Effector memory CD4-positive, alpha-beta T cell (primary cell): Measurements from ENCODE around the gene SRRM1.
"Not testable (repeated sequence)": the region's sequence is repeated elsewhere in the genome, so short reads cannot be mapped to it uniquely, and the experiment has no call there.

Experiments
- DNase-seq, 3 donors: peaks; one replicate each; pipeline ENCODE4 v3.0.0-alpha.2; 2020
- H3K27ac ChIP-seq: 2 replicates; pipeline ENCODE4 v1.7.0; 2013; ENCODE audit warnings: mild to moderate bottlenecking, low read length, moderate library complexity; ENCODE audit not compliant: insufficient read depth, poor library complexity, severe bottlenecking
- H3K27me3 ChIP-seq: replicated peaks from 2 replicates; pipeline ENCODE4 v1.7.0; 2013; ENCODE audit warnings: mild to moderate bottlenecking, low read length; ENCODE audit not compliant: insufficient read depth, control insufficient read depth, poor library complexity, severe bottlenecking
- H3K36me3 ChIP-seq: 2 replicates; pipeline ENCODE4 v1.7.0; 2013; ENCODE audit warnings: mild to moderate bottlenecking, low read length, moderate library complexity; ENCODE audit not compliant: control insufficient read depth, insufficient read depth
- H3K4me1 ChIP-seq: 2 replicates; pipeline ENCODE4 v1.7.0; 2013; ENCODE audit warnings: low read length, mild to moderate bottlenecking; ENCODE audit not compliant: control insufficient read depth, insufficient read depth, poor library complexity, severe bottlenecking
- H3K4me3 ChIP-seq: 2 replicates; pipeline ENCODE4 v1.7.0; 2013; ENCODE audit warnings: low read length, low read depth, mild to moderate bottlenecking; ENCODE audit not compliant: insufficient read depth, poor library complexity, severe bottlenecking
- H3K9me3 ChIP-seq: 2 replicates; pipeline ENCODE4 v1.7.0; 2013; ENCODE audit warnings: mild to moderate bottlenecking, low read length, moderate library complexity; ENCODE audit not compliant: control insufficient read depth

Gene SRRM1

GRCh38 chr1:24691051-24691450 is 47.9 kb downstream of the SRRM1 start:
- Histone ChIP-seq H3K27me3 (no peaks in the 10 kb centered on the region), H3K27ac (no peak overlapping the region), H3K4me1 (peaks cover 4% of the 10 kb centered on the region), H3K9me3 (no peaks in the 10 kb centered on the region), H3K36me3 (no peaks in the 10 kb centered on the region), H3K4me3 (no peak overlapping the region)
- no peak for DNase-seq

- Histone ChIP-seq H3K27me3 (no peaks in the 10 kb centered on the region), H3K36me3 (no peaks in the 10 kb centered on the region), H3K9me3 (no peaks in the 10 kb centered on the region), H3K27ac (no peak overlapping the region), H3K4me1 (peaks cover 4% of the 10 kb centered on the region), H3K4me3 (no peak overlapping the region)
- DNase-seq = no peak
Measured at GRCh38 chr1:24692351-24692980, 49.4 kb downstream of the SRRM1 start.

DNA sequence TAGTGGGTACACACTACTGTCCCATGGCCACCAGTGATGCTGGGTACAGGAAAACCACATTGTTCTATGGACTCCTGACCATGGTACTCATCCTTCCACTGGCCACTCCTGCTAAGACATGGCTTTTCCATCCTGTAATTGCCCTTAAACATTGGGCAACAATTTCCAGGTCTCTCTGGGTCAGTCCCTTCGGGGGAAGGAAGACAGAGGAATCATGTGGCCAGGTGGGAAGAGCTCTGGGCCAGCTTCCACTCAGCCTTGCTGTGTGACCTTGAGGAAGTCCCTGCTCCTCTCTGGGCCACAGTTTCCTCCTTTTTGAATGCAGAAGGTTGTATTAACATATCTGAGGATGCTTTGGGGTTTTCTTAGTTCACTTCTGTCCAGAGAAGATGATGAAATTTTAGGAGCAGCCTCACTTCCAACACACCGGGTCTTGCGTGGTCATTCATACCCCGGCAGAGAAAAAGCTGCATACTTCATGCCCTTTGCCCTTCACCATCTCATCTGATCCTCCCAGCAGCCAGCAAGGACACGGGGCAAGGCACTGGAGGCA is 50.8 kb downstream of the SRRM1 start:
- no peaks in the 10 kb centered on the region for H3K9me3 ChIP-seq
- H3K4me3 ChIP-seq = no peak overlapping the region
- H3K27me3 ChIP-seq = no peaks in the 10 kb centered on the region
- peaks cover 4% of the 10 kb centered on the region for H3K4me1 ChIP-seq
- H3K27ac ChIP-seq = no peak overlapping the region
- no peak for DNase-seq
- no peaks in the 10 kb centered on the region for H3K36me3 ChIP-seq

DNA sequence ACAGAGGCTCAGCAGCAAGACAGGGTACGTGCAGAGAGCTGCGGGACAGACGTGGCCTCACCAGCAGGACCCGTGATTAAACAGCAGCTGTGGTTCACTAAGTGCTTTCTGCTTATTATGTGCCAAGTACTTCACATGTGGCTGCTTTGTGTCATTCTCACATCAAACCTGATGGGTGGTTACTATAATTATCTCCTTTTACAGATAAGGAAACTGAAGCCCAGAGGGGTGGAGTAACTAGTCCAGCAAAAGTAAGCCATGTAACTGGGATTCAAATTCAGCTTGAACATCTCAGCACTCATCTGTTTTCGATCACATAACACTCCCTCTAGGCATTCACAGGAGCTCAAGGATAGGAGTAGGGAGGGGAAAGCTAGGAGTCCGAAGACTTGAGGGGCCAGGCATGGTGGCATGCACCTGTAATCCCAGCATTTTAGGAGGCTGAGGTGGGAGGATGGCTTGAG is 51.3 kb downstream of the SRRM1 start:
- Histone ChIP-seq H3K9me3 (no peaks in the 10 kb centered on the region), H3K36me3 (no peaks in the 10 kb centered on the region), H3K4me1 (peaks cover 4% of the 10 kb centered on the region), H3K27ac (no peak overlapping the region), H3K27me3 (no peaks in the 10 kb centered on the region), H3K4me3 (no peak overlapping the region)
- DNase-seq = no peak

GRCh38 chr1:24695202-24695974 is 52.3 kb downstream of the SRRM1 start:
- no peak for DNase-seq
- Histone ChIP-seq H3K27me3 (no peaks in the 10 kb centered on the region), H3K27ac (no peak overlapping the region), H3K4me3 (no peak overlapping the region), H3K36me3 (no peaks in the 10 kb centered on the region), H3K4me1 (peaks cover 4% of the 10 kb centered on the region), H3K9me3 (no peaks in the 10 kb centered on the region)

- Histone ChIP-seq H3K4me1 (peaks cover 4% of the 10 kb centered on the region), H3K4me3 (no peak overlapping the region), H3K9me3 (no peaks in the 10 kb centered on the region), H3K27me3 (no peaks in the 10 kb centered on the region), H3K36me3 (no peaks in the 10 kb centered on the region), H3K27ac (no peak overlapping the region)
- DNase-seq = no peak
Measured at GRCh38 chr1:24696041-24696755, 53.1 kb downstream of the SRRM1 start.

DNA sequence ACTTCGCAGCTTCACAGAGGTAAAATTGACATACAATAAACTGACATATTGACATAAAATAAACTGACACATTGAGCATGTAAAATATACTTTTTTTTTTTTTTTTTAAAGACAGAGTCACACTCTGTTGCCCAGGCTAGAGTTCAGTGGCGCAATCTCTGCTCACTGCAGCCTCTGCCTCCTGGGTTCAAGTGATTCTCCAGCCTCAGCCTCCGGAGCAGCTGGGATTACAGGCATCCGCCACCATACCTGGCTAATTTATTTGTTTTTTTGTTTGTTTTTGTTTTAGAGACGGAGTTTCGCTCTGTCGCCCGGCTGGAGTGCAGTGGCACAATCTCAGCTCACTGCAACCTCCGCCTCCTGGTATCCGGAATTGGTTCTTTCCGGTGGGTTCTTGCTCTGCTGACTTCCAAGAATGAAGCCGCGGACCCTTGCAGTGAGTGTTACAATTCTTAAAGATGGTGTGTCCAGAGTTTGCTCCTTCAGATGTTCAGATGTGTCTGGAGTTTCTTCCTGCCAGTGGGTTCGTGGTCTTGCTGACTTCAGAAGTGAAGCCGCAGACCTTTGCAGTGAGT is 53.7 kb downstream of the SRRM1 start:
- Histone ChIP-seq H3K4me3 (no peak overlapping the region), H3K4me1 (peaks cover 4% of the 10 kb centered on the region), H3K27me3 (no peaks in the 10 kb centered on the region), H3K9me3 (no peaks in the 10 kb centered on the region), H3K27ac (no peak overlapping the region), H3K36me3 (no peaks in the 10 kb centered on the region)
- DNase-seq = no peak

- not testable (repeated sequence) for H3K36me3 ChIP-seq, H3K4me1 ChIP-seq, H3K27me3 ChIP-seq, H3K4me3 ChIP-seq, H3K27ac ChIP-seq, DNase-seq, H3K9me3 ChIP-seq
Measured at GRCh38 chr1:24697453-24698001, 54.4 kb downstream of the SRRM1 start.

DNA sequence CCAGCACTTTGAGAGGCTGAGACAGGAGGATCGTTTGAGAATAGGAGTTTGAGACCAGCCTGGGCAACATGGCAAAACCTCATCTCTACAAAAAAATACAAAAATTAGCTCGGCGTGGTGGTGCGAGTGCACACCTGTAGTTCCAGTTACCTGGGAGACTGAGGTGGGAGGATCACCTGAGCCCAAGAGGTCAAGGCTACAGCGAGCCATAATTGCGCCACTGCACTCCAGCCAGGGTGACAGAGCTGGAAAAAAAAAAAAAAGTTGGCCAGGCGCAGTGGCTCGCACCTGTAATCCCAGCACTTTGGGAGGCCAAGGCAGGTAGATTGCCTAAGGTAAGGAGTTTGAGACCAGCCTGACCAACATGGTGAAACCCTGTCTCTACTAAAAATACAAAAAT is 55.2 kb downstream of the SRRM1 start:
- not testable (repeated sequence) for H3K4me1 ChIP-seq, DNase-seq, H3K9me3 ChIP-seq, H3K4me3 ChIP-seq, H3K27me3 ChIP-seq, H3K27ac ChIP-seq, H3K36me3 ChIP-seq
